GM18520 (cell line): ENCODE results near the gene BPIFB2.

Experiments used
- ATAC-seq: cut with Tn5 transposase; IDR thresholded peaks from one replicate; pipeline ENCODE4 v1.9.1; 2021; ENCODE audit not compliant: unreplicated experiment

Gene BPIFB2

GRCh38 chr20:33005908-33006775 is 1.4 kb upstream of the BPIFB2 start:
- ATAC-seq, result no peak

GRCh38 chr20:33006776-33007375 is 628 bp upstream of the BPIFB2 start:
- no peak for ATAC-seq

- no peak for ATAC-seq
Observed at GRCh38 chr20:33008336-33009213, 1.1 kb downstream of the BPIFB2 start.

GRCh38 chr20:33009214-33010132 is 2.0 kb downstream of the BPIFB2 start:
- ATAC-seq, result no peak

- no peak for ATAC-seq
Observed at GRCh38 chr20:33010133-33010504, 2.6 kb downstream of the BPIFB2 start.

GRCh38 chr20:33010674-33011449 is 3.4 kb downstream of the BPIFB2 start:
- no peak for ATAC-seq

GRCh38 chr20:33012327-33013189 is 5.1 kb downstream of the BPIFB2 start:
- ATAC-seq, result no peak

GRCh38 chr20:33013701-33014326 is 6.3 kb downstream of the BPIFB2 start:
- no peak for ATAC-seq

GRCh38 chr20:33014336-33015113 is 7.0 kb downstream of the BPIFB2 start:
- no peak for ATAC-seq

GRCh38 chr20:33015114-33015484 is 7.6 kb downstream of the BPIFB2 start:
- no peak for ATAC-seq

GRCh38 chr20:33015700-33016580 is 8.4 kb downstream of the BPIFB2 start:
- ATAC-seq, result no peak

GRCh38 chr20:33016581-33017109 is 9.1 kb downstream of the BPIFB2 start:
- ATAC-seq, result no peak

- no peak for ATAC-seq
Observed at GRCh38 chr20:33017542-33017941, 10.0 kb downstream of the BPIFB2 start.

GRCh38 chr20:33018169-33018931 is 10.8 kb downstream of the BPIFB2 start:
- ATAC-seq, result no peak

GRCh38 chr20:33019465-33020277 is 12.2 kb downstream of the BPIFB2 start:
- no peak for ATAC-seq
